HG02981 (cell line): ENCODE results near the gene CBX7.
A peak's percentile ranks its signal among the peaks of the same experiment; 100 is the strongest.

Experiments
- ATAC-seq: cut with Tn5 transposase; IDR thresholded peaks from one replicate; pipeline ENCODE4 v1.9.1; 2021; ENCODE audit warnings: mild to moderate bottlenecking, moderate library complexity; ENCODE audit not compliant: unreplicated experiment

The CBX7 gene

GRCh38 chr22:39148026-39148726 is 4.3 kb downstream of the CBX7 start:
- no peak for ATAC-seq

- no peak for ATAC-seq
Measured at GRCh38 chr22:39147335-39148025, 5.0 kb downstream of the CBX7 start.

- ATAC-seq, result no peak
Measured at GRCh38 chr22:39146256-39147101, 6.0 kb downstream of the CBX7 start.

- peak; percentile 43 for ATAC-seq
Measured at GRCh38 chr22:39144101-39144767, 8.2 kb downstream of the CBX7 start.

GRCh38 chr22:39142088-39142680 is 10.3 kb downstream of the CBX7 start:
- ATAC-seq, result no peak

- ATAC-seq, result no peak
Measured at GRCh38 chr22:39139933-39140332, 12.5 kb downstream of the CBX7 start.

- ATAC-seq, result no peak
Measured at GRCh38 chr22:39138357-39138997, 14.0 kb downstream of the CBX7 start.

- no peak for ATAC-seq
Measured at GRCh38 chr22:39136317-39136716, 16.2 kb downstream of the CBX7 start.

- ATAC-seq, result no peak
Measured at GRCh38 chr22:39135092-39135896, 17.2 kb downstream of the CBX7 start.

GRCh38 chr22:39134366-39135091 is 18.0 kb downstream of the CBX7 start:
- no peak for ATAC-seq

- no peak for ATAC-seq
Measured at GRCh38 chr22:39133871-39134270, 18.6 kb downstream of the CBX7 start.

- ATAC-seq, result no peak
Measured at GRCh38 chr22:39132871-39133524, 19.5 kb downstream of the CBX7 start.

- no peak for ATAC-seq
Measured at GRCh38 chr22:39132281-39132680, 20.2 kb downstream of the CBX7 start.

GRCh38 chr22:39130892-39131855 is 21.3 kb downstream of the CBX7 start:
- no peak for ATAC-seq

- no peak for ATAC-seq
Measured at GRCh38 chr22:39130152-39130704, 22.3 kb downstream of the CBX7 start.

- no peak for ATAC-seq
Measured at GRCh38 chr22:39129746-39130145, 22.7 kb downstream of the CBX7 start.

- no peak for ATAC-seq
Measured at GRCh38 chr22:39129081-39129480, 23.4 kb downstream of the CBX7 start.
